Epidermal melanocyte (primary cell): ENCODE results near the gene SUCLG2.

ENCODE experiments used
- DNase-seq: peaks from one replicate; pipeline ENCODE4 v3.0.0; 2011; ENCODE audit warnings: low spot score; ENCODE audit not compliant: insufficient read length

SUCLG2 gene

DNA sequence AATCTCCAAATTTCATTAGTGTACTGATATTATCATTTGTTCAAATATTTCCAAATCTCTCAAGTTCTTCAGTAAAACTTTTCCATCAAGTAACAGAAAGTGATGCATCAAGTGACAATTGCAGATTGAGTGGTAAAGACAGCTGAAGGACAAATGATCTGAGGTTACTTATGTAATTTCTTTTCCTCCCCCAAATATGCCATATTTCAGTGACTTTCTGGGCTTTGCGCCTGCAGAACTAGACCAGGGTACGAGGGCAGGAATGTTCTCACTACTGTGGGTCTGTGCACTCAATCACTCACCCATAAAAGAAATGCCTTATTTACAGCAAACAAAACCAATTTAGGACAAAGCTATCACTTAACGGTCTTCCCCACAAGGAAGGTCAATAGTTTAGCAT is 4.7 kb downstream of the SUCLG2 start:
- DNase-seq, result no peak

DNA sequence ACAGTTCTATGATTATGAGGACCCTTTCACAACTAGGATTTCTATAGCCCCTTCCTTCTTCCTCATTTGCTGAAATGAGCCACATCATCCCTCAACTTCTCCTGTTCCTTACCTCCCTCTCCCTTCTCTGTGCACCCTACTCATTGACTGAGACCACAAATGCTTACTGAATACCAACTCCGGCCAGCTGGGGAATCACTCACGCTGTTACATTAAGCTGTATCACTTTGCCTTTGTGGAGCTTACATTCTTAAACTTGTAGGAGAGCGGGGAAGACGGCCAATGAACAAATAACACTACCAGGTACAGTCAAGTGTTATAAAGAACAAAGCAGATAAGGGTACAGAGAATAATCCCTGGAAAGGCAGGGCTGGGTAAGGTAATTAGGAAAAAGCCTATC is 5.7 kb downstream of the SUCLG2 start:
- DNase-seq, result no peak

DNA sequence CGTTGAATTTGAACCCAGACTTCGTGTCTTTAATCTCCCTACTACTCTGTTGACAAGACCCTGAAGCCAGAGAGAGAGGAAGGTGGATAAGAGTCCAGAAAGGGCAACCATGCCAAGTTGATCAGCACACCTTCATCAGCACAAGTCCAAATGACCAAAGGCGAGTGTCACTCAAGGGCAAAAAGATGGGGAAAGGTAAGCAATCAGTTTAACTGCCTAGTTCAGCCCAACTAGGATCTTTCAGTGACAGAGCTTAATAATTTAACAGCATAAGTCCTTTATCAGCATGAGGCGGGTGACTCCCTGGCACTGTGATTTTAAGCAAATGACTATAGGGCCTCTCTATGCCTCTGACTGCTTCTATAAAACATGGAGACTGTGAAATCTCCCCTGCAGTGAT is 6.2 kb downstream of the SUCLG2 start:
- no peak for DNase-seq

GRCh38 chr3:67647390-67647878 is 7.0 kb downstream of the SUCLG2 start:
- no peak for DNase-seq

DNA sequence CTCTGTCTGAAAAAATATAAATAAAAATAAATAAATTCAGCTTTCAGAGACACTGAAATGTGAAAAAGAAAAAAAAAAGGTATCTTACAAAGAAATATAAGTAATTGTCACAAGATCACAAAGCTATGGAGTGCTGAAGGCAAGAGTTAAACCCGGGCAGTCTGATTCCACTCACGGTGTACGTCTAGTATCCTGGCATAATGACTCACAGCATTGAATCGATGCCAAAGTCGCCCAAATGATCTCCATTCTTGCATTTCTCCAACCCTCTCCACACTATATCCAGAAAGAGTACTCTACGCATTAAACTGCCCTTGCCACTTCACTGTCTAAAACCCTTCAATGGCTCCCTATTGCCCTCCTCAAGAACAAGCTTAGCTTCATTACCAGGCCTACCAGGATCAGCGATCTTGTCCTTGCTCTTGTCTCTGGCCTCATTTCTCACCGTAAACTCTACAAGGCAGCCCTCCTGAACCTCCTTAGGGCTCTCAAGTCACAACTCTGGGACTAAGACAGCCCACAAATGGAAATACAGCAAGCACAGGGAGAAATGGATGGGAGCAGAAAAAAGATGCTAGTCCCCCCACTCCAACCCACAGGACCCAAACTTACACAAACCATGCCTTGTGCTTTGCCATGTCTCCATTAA is 7.7 kb downstream of the SUCLG2 start:
- DNase-seq, result no peak

- no peak for DNase-seq
Measured at GRCh38 chr3:67644827-67645226, 9.6 kb downstream of the SUCLG2 start.

DNA sequence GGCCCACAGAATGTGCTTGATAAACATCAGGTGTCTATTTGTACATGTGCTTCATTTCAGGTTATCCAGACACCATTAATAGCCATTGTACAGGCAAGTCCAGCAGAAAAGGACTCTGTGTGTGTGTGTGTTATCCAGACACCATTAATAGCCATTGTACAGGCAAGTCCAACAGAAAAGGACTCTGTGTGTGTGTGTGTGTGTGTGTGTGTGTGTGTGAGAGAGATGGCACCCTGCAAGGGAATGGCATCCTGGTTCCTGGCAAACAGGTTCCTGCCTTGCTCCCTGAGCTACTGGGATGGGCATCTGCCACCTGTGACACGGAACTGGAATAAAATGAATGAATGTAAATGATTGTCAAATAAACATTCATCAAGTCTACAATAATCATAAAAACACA is 11.7 kb downstream of the SUCLG2 start:
- DNase-seq, result no peak

DNA sequence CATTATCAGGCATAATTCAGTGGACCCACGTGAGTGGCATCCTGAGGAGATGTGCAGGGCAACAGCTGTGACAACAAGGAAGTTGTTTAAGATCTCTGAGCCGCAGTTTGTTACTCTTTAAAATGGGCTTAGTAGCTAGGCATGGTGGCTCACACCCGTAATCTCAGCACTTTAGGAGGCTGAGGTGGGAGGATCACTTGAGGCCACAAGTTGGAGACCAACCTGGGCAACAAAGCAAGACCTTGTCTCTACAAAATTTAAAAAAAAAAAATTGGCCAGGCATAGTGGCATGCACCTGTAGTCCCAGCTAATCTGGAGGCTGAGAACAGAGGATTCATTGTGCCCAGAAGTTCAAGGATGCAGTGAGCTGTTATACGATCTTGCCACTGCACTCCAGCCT is 12.2 kb downstream of the SUCLG2 start:
- DNase-seq, result no peak

DNA sequence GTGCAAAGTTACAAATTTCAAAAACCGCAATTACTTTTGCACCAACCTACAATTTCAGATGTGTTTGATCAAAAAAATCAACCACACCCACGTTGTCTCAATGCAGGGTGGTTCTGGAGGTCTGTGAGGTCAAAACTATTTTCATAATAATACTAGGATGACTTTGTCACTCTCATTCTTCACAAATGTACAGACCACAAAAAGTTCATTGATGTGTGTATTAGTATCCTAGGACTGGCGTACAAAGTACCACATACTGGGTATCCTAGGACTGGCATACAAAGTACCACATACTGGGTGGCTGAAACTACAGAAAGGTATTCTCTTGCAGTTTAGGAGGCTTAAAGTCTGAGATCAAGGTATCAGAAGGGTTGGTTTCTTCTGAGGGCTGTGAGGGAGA is 13.0 kb downstream of the SUCLG2 start:
- no peak for DNase-seq

DNA sequence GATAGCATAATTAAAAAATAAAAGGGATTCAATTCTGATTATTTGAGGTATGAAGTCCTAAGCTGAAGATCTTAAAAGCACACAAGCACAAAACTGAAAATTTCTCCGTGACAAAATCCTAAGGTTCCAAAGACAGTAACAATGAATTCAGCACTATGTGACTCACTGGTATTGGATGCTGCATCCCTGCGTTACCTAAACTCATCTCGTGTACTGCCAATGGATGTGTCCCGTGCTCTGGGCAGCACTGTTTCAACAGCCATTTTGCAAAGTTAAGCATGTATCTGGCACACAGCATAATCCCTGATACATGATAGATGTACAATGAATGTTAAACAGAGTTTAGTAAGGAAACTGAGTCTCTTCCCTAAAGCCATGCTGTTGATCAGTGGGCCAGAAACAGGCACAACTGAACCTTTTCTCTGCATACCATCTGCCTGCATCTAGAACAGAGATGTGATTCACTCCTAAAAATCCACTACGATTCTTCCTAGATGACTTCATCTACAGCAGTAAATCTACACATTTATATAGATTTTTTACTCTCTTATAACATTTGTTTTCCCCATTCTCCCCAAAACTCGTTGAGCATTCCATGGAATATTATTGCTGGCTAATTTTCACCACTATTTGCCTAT is 14.3 kb downstream of the SUCLG2 start:
- no peak for DNase-seq

DNA sequence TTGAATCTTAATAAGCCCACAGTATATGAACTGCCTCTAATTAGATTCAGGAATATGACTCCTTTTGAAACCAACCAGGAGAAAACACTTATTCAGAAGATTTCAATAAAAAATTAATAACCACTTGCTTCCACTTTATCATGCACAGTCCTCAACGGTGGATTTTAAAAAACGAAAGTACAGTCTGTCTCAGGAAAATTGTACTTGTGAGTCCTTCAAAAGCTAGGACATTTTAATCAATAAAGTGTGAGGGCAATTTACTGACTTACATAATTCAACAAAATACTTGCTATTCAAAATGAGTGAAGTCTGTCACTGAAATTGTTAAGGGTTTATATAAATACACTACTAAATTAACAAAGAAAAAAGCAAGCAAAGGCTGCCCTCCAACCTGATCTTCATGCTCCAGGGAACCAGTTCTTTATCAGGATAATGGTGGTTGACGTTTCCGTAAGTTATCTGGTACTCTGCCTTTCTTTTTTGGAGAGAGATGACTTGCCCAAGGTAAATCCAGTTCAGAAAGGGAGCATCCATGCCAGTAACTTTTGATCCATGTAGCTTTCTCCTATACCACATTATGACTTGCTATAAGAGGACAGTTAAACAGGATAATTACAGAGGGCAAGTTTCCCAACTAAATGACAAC is 17.0 kb downstream of the SUCLG2 start:
- DNase-seq, result no peak

DNA sequence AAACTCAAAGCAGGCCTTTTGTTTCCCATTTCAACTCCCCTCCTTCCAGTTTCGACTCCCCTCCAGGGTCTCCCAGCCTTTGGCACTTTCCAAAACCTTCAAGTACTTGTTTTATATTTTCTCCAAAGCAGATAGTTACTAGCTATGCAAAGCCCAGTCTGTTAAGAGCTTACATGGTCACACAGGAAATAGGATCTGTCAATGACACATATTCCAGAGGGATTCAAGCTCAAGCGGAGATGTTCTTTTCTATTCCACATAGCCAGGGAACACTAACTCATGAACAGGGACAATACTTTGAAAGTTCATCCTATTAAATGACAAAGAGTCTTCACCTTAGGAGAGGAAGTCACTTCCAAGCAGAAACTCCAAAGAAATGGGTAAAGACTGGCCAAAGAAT is 18.6 kb downstream of the SUCLG2 start:
- DNase-seq, result no peak

DNA sequence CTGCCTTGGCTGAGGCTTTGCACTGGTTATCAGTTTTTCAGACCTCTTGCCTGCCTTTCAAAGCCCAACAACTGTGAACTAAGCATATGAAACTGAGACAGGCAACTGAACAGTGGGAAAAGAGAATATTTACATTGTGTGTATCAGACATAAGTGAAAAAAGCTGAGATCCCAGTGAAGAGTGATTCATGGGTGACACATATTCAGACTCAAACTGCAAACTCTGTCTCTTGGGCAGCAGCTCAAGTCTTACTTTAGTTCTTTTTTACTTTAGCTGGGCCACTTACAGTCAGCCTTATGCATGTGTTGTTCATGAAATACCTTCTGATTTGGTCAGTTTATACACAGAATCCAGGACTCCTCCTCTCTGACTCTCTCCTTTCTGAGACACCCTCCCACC is 19.2 kb downstream of the SUCLG2 start:
- no peak for DNase-seq

DNA sequence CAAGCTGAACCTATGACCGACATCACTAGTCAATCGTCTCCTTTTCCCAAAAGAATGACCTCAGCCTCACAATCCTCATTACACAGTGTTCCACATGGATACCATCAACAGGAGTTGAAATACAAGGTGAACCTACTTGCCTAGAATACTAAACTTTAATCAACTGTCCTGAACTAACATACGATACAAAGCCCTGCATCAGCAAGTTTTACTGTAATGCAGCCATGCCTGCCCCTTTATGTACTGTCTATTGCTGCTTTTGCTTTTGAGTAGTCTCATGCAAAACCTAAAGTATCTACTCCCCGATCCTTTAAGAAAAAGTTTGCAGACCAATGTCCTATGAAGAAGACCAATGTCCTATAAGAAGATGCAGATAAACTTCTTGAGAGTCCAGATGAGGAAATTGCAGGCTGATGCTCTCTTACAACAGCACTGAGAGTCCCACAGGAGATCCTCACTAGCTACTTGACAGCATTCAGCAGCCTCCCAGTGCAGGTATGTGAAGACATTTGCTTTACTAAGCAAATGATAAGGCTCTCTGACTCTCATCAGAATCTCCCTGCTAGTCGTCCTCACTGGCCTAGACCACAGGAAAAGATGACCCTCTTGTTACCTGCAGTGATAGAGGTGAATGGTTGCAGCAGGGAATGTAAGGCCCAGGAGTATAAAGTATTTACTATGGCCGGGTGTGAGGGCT is 23.6 kb downstream of the SUCLG2 start:
- DNase-seq, result no peak

DNA sequence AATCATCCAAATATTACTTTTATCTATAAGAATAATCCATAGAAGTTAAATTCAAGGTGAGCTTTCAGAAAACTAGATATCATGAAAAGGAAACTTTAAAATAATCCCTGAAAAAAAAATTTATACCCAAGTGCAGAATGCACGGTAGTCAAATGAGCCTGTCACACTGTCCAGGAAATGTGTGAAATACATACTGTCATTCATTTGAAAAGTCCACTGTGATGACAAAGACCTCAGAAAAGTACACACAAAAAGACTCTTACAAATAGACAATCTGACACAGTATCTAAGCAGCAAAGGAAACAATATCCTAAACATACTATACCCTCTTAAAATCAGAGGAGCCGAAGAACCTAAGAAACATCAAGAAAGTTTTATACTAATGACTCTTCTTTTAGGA is 29.7 kb downstream of the SUCLG2 start:
- DNase-seq, result no peak

DNA sequence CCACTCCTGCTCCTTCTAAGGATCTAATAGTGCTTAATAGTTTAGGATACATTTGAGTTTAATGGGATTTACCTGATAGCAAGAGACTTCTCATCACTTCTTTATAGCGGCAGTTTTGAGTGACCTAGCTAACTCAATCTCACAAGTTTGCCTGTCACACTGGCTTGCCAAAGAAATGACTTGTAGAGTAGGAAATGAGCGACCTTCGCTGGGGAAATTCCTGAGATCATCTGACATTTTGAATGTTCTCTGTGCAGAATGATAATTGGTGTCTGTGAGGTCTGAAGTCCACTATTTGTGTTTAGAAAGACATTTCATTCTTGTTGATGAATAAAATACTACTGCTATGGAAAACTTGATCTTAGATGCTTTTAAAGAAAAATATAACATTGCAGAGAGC is 30.3 kb downstream of the SUCLG2 start:
- DNase-seq, result no peak

DNA sequence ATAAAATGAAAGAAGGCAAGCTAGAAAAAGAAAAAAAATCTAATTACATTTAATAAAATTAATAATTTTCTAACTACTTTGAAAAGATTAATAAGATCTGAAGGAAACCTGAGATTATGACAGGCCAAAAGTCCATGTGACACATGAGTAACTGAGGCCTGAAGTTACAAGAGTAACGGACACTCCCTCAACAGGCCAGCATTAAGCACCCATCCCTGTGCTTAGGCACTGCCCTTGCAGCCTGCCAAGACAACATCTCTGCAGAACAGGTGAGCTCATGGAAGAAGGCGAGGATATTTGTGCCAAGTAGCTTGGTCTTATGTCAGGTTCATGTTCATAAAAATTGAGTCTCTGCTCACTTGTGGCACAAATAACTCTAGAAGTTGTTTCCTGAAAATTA is 31.8 kb downstream of the SUCLG2 start:
- DNase-seq, result no peak

DNA sequence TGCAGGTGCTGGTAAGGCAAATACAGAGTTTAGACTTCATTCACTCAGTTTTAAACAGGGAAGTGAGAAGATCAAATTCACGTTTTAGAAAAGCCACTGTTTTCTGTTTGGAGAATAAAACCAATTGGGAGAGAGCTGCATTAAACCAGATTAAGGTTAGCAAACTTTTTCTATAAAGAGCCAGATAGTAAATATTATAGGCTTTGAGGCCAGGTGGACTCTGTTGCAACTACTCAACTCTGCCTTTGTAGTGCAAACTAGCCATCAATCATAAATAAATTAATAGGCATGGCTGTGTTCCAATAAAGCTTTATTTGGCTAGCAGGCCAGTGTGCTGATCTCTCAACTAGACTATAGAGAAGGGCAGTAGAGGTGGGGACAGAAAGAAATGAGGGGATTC is 33.5 kb downstream of the SUCLG2 start:
- no peak for DNase-seq

DNA sequence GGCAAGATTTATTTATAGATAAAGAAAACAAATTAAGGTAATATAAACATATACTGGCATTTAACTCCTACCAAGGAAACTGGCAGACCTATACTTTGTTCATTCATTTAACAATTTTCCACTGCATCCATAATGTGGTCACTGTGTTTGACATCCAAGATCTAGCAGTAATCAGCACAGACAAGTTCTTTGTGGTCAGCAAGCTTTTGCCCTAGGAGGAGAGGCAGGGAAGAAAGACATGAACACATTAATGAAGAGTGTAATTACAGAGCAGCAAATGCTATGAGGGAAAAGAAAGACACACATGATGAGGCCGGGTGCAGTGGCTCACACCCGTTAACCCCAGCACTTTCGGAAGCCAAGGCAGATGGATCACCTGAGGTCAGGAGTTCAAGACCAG is 34.4 kb downstream of the SUCLG2 start:
- no peak for DNase-seq

- DNase-seq, result no peak
Measured at GRCh38 chr3:67617518-67617917, 36.9 kb downstream of the SUCLG2 start.

DNA sequence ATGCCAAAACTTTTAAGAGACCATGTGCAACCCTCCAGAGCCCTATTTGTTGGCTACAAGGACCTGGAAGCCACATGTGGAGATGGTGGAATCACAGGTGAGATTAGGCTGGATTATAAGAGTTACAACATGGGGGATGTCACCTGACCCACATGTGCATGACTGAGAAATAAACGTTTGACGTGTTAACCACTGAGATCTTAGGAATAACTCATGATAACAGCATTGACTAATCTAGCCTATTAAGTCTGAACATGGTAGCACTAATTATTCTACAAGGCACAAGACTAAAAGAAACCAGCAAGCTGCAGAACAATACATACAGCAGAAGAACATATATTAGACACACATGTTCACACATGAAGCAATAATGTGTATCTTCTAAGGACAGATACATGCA is 38.4 kb downstream of the SUCLG2 start:
- no peak for DNase-seq

- no peak for DNase-seq
Measured at GRCh38 chr3:67614195-67614594, 40.2 kb downstream of the SUCLG2 start.
